IPS-18a (cell line): Measurements from ENCODE around the gene SYN1.
"Not testable (repeated sequence)": the region's sequence is repeated elsewhere in the genome, so short reads cannot be mapped to it uniquely, and the experiment has no call there.

Experiments
- H3K27ac ChIP-seq: one replicate; pipeline ENCODE4 v1.5.1; 2013; ENCODE audit warnings: low read length
- H3K27me3 ChIP-seq: one replicate; pipeline ENCODE4 v1.6.1; 2013; ENCODE audit warnings: mild to moderate bottlenecking, low read length; ENCODE audit not compliant: control insufficient read depth, insufficient read depth
- H3K36me3 ChIP-seq: one replicate; pipeline ENCODE4 v1.6.1; 2013; ENCODE audit warnings: low read depth, low read length; ENCODE audit not compliant: control insufficient read depth
- H3K4me1 ChIP-seq: one replicate; pipeline ENCODE4 v1.6.1; 2013; ENCODE audit warnings: low read depth, low read length; ENCODE audit not compliant: control insufficient read depth
- H3K4me3 ChIP-seq: one replicate; pipeline ENCODE4 v1.5.1; 2013; ENCODE audit warnings: low read length
- H3K9ac ChIP-seq: one replicate; pipeline ENCODE4 v1.6.1; 2013; ENCODE audit warnings: mild to moderate bottlenecking, low read length, moderate library complexity
- H3K9me3 ChIP-seq: one replicate; pipeline ENCODE4 v1.6.1; 2013; ENCODE audit warnings: low read depth, low read length; ENCODE audit not compliant: control insufficient read depth

The SYN1 gene

DNA sequence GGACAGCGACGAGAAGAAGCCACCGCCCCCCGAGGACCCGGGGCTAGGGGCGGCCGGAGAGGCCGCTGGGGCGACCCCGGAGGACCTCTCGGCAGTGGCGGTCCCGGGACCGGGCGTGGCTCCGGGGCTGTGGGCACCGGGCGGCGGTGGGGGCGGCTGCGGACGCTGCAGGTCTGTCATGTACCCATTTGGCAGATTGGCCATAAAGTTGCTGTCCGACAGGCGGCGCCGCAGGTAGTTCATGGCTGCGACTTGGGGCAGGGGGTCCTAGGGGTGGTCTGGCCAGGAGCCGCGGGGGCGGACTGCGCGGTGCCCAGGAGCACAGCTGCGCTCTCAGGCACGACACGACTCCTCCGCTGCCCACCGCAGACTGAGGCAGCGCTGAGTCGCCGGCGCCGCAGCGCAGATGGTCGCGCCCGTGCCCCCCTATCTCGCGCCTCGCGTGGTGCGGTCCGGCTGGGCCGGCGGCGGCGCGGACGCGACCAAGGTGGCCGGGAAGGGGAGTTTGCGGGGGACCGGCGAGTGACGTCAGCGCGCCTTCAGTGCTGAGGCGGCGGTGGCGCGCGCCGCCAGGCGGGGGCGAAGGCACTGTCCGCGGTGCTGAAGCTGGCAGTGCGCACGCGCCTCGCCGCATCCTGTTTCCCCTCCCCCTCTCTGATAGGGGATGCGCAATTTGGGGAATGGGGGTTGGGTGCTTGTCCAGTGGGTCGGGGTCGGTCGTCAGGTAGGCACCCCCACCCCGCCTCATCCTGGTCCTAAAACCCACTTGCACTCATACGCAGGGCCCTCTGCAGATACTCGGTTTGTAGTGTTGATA lies at the start of gene SYN1:
Gene SYN1 (minus strand): TSS at position 372 of the 817 bp plus-strand sequence. CDS start 129 bp downstream, at position 243.
- Histone ChIP-seq H3K4me1 (no peaks in the 10 kb centered on the region), H3K9ac (no peak within 1 kb of the TSS), H3K36me3 (no peaks in the 10 kb centered on the region), H3K4me3 (peak within 1 kb of the TSS; percentile 29), H3K27me3 (no peaks in the 10 kb centered on the region), H3K9me3 (peaks cover 5% of the 10 kb centered on the region), H3K27ac (no peak within 1 kb of the TSS)

GRCh38 chrX:47665797-47666196 lies 46.1 kb upstream of the SYN1 start:
- H3K4me3 ChIP-seq, H3K27ac ChIP-seq, H3K36me3 ChIP-seq, H3K9ac ChIP-seq, H3K27me3 ChIP-seq, H3K4me1 ChIP-seq: not testable (repeated sequence)
- peaks cover 18% of the 10 kb centered on the region for H3K9me3 ChIP-seq

DNA sequence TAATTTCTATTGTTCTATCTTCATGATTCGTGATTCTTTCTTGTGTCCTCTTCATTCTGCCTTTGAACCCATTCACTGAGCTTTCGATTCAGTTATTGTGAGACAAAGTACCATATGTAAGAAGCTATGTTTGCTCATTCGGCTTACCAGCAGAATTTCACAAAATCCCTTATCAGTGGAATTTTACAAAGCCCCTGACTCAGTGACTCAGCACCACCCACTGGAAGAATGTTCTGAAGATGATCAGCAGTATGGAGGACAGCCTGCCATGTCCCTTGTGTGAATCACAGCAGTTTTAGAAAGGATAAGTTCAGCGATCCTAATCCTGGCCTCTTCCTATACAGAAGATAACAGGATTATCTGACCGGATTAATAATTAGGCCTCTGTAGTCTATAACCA lies 45.1 kb upstream of the SYN1 start:
- peaks cover 7% of the 10 kb centered on the region for H3K27me3 ChIP-seq

GRCh38 chrX:47662144-47662657 lies 42.5 kb upstream of the SYN1 start:
- peaks cover 10% of the 10 kb centered on the region for H3K9me3 ChIP-seq
- peaks cover 10% of the 10 kb centered on the region for H3K27me3 ChIP-seq
- H3K27ac ChIP-seq = no peak overlapping the region
- H3K9ac ChIP-seq = no peak overlapping the region
- no peaks in the 10 kb centered on the region for H3K36me3 ChIP-seq
- no peak overlapping the region for H3K4me3 ChIP-seq
- no peaks in the 10 kb centered on the region for H3K4me1 ChIP-seq

More for the DNA sequence above, 45.1 kb upstream of the SYN1 start:
- Histone ChIP-seq H3K9ac (no peak overlapping the region), H3K9me3 (peaks cover 14% of the 10 kb centered on the region), H3K27ac (no peak overlapping the region), H3K4me1 (no peaks in the 10 kb centered on the region), H3K36me3 (no peaks in the 10 kb centered on the region), H3K4me3 (no peak overlapping the region)

- H3K36me3 ChIP-seq = peaks cover 6% of the 10 kb centered on the region
- H3K4me1 ChIP-seq = no peaks in the 10 kb centered on the region
- no peak overlapping the region for H3K9ac ChIP-seq
- H3K4me3 ChIP-seq = no peak overlapping the region
- H3K27ac ChIP-seq = no peak overlapping the region
- H3K27me3 ChIP-seq = peaks cover 10% of the 10 kb centered on the region
- H3K9me3 ChIP-seq = peaks cover 16% of the 10 kb centered on the region
These were observed 41.9 kb upstream of the SYN1 start for GRCh38 chrX:47661539-47661938.

GRCh38 chrX:47659421-47659726 lies 39.7 kb upstream of the SYN1 start:
- Histone ChIP-seq H3K27me3 (peaks cover 10% of the 10 kb centered on the region), H3K9ac (no peak overlapping the region), H3K4me1 (no peaks in the 10 kb centered on the region), H3K9me3 (peaks cover 10% of the 10 kb centered on the region), H3K36me3 (peaks cover 13% of the 10 kb centered on the region), H3K27ac (no peak overlapping the region), H3K4me3 (peak overlapping the region; percentile 83)

DNA sequence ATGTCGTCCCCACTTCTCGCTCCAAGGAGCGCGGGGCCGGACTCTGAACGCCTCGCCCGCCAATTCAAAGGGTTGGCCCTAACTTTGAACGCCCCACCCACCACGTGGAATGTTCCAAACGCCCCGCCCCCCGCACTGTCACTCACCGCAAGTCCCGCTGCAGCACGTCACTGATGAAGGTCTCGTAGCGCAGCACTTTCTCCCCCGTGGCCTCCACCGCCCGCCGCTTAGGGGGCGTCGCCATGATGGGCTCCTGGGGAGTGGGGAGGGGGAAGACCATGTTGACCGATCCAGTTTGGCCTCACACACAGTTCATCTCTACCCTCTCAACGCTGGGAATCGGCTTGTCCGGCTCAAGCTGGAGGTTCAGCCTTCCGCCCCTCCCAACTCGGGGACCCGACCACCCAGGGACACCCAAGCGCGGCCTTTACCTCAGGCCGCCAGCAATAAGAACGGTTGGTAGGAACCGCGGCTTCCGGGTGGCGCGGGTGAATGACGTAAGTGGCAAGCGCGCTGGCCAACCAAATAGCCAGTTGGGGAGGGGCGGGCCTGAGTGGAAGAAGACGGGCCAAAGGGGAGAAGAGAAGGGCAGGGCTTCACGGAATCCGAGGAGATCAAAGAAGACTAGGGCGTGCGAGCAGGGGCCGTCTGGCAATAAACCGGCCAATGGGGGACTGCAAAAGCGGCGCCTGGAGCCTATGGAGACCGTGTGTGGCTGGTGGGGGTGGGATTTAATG lies 39.2 kb upstream of the SYN1 start, which contains the start of gene UXT:
Gene UXT (minus strand): TSS at position 497 of the 737 bp plus-strand sequence. CDS start 253 bp downstream, at position 244.
- peaks cover 11% of the 10 kb centered on the region for H3K9me3 ChIP-seq
- H3K9ac ChIP-seq = peak within 1 kb of the TSS; percentile 81
- peaks cover 10% of the 10 kb centered on the region for H3K27me3 ChIP-seq
- H3K4me3 ChIP-seq = peak within 1 kb of the TSS; percentile 83
- peak within 1 kb of the TSS; percentile 94 for H3K27ac ChIP-seq
- no peaks in the 10 kb centered on the region for H3K4me1 ChIP-seq
- peaks cover 13% of the 10 kb centered on the region for H3K36me3 ChIP-seq

DNA sequence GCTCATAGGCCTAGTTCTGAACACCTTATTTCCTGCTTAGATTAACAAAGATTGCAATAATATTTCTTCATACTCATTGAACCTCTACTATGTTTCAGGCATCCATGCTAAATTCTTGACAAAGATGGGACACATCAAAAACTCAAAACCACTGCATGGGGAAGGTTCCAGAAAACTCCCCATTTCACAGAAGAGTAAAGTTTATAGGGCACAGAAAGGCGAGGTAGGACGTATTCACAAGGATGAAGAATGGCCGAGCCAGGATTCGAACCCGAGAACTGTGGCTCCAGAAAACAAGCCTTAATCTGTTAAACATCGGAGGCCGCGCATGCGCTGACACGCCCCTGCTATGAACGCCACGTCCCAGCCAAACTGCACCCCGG lies 38.6 kb upstream of the SYN1 start:
- Histone ChIP-seq H3K9ac (peak overlapping the region; percentile 52), H3K27me3 (peaks cover 10% of the 10 kb centered on the region), H3K36me3 (peaks cover 13% of the 10 kb centered on the region), H3K4me3 (peak overlapping the region; percentile 83), H3K27ac (no peak overlapping the region), H3K4me1 (no peaks in the 10 kb centered on the region), H3K9me3 (peaks cover 16% of the 10 kb centered on the region)

DNA sequence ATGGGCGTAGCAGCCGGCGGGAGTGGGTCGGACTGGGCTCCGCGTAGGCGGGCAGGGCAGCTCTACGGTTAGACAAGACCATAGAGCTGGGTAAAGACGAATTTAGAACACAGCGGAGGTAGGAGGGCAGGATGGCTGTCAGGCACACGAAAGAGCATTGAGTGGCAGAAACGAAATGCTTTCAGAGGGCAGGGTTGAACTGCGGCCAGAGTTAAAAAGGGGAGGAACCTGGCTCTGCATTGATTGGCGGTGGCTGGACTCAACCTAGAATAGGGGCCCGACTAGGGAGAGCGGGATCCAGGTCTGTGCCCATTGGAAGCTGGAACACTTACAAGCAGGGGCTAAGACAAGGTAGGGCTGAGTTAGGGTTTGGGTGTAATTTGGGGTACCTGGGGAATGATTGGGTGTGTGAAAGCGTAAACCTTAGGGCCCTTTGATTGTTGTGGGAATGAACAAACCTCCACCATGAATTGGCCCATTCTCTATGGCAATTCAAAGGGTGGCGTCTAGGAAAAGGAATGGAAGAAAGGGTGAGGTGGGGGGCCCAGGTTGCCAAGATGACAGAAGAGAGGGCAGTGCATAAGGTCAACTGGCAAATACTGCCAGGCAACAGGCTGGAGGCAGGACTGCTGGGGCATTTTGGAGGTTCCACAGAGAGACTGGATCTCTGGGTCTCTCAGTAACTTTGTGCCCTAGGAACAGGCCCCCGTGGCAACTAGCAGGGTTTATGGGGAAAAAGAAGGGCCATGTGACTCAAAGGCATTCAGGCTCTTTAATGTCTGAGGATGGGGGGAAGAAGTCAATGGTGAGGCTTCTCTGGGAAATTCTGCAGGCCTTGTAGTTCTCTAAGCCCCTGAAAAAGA lies 31.6 kb upstream of the SYN1 start:
- Histone ChIP-seq H3K27ac (no peak overlapping the region), H3K9ac (peak overlapping the region; percentile 52), H3K4me1 (peaks cover 5% of the 10 kb centered on the region), H3K36me3 (peaks cover 4% of the 10 kb centered on the region), H3K27me3 (no peaks in the 10 kb centered on the region), H3K4me3 (peak overlapping the region; percentile 69), H3K9me3 (peaks cover 9% of the 10 kb centered on the region)

DNA sequence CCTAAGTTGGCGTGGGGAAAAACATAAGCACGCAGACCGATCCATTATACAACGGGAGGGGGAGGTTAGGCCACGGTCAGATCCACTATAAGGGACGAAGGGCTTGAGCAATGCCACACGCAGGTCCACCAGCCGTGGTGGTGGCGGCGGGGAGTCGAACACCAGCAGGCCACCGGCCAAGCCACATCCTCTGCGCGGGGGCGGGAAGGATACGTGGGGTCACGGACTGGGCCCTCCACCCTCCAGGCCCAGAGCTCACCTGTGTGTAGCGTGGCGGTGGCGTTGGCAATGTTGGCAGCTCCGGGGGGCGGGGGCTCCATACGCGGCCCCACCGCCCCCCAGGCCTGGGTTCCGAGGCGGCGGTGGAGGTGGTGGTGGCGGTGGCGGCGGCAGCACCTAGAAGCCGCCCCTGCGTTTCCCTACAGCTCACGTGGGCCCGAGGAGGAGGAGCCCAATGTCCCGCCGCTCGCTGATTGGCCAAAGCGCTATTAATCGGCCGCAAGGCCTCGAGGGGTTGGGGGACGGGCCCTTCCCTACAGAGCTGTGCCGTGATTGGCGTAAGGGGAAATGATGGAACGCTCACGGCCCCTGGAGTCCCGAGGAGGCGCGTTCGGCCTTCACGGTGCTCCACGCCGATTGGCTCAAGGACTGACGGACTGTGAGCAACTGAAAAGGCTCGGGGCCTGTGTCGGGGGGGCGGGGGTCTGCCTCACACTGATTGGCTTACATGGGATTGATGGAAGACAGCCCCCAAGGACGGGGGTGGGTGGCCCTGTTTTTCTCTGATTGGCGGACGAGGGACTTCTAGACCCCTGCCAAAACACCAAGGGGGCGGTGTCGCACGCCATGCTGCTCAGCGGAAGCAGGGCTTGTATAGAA lies 30.7 kb upstream of the SYN1 start, which contains the start of gene ELK1:
Gene ELK1 (minus strand): TSS at position 400 of the 879 bp plus-strand sequence. CDS start 9,122 bp downstream, outside the sequence.
- peaks cover 9% of the 10 kb centered on the region for H3K9me3 ChIP-seq
- no peaks in the 10 kb centered on the region for H3K27me3 ChIP-seq
- peaks cover 5% of the 10 kb centered on the region for H3K4me1 ChIP-seq
- no peak within 1 kb of the TSS for H3K27ac ChIP-seq
- H3K36me3 ChIP-seq = no peaks in the 10 kb centered on the region
- H3K9ac ChIP-seq = peak within 1 kb of the TSS; percentile 52
- peak within 1 kb of the TSS; percentile 69 for H3K4me3 ChIP-seq
